Colon (tissue), 2 donors: ENCODE measurements around the gene SSTR5.
"Not testable (repeated sequence)": the region's sequence is repeated elsewhere in the genome, so short reads cannot be mapped to it uniquely, and the experiment has no call there.

ENCODE experiments used
- FAIRE-seq: peaks from 2 replicates; lab custom pipeline; 2012; peaks lifted over from hg19 to GRCh38; lab: Jason Lieb, UNC
- donor health status: control.
- donor health status: control.

Gene SSTR5

GRCh38 chr16:1092685-1093283 lies 20.2 kb downstream of the SSTR5 start:
- FAIRE-seq: not testable (repeated sequence)

DNA sequence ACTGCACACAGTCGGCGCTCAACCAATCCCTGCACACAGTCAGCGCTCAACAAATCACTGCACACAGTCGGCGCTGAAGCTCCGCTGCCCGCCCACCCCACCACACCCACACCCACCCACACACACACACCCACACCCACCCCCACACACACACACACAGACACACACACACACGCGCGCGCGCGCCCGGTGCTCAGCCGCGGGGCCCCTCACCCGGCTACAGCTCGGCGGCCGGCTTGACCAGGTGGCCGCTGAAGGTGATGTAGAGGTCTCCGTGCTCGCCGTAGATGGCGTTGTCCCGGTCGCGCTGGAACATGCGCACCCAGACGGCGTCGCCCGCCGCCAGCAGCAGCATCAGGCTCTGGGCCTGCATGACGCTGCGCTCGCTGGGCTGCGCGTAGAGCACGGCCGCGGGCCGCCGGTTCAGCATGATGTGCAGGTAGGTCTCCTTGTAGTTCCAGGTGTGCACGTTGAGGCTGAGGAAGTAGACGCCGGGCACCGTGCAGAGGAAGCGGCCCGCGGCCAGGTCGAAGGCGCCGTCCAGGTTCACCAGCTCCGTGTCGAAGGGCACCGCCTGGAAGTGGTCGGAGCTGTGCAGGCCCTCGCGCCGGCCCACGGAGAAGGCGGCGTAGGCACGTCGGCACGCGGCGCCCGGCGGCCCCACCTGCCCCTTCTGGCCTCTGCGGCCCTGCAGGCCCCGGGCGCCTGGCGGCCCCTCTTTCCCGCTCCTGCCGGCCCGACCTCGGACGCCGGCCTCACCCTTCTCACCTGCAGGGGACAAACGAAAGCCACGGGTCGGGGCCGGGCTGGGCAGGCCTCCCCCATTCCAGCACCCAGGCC lies 21.0 kb downstream of the SSTR5 start:
- FAIRE-seq: no peak

- no peak for FAIRE-seq
These were observed 21.6 kb downstream of the SSTR5 start for GRCh38 chr16:1094124-1094479.

- FAIRE-seq: no peak
These were observed 22.3 kb downstream of the SSTR5 start for GRCh38 chr16:1094601-1095449.

GRCh38 chr16:1095450-1096168 lies 23.1 kb downstream of the SSTR5 start:
- no peak for FAIRE-seq

- FAIRE-seq: no peak
These were observed 23.9 kb downstream of the SSTR5 start, which contains the start of gene C1QTNF8 for GRCh38 chr16:1096169-1097082. C1QTNF8 (minus strand) TSS chr16:1096244; CDS start chr16:1094922, 1,322 bp downstream.

GRCh38 chr16:1097156-1097555 lies 24.6 kb downstream of the SSTR5 start:
- FAIRE-seq: no peak

DNA sequence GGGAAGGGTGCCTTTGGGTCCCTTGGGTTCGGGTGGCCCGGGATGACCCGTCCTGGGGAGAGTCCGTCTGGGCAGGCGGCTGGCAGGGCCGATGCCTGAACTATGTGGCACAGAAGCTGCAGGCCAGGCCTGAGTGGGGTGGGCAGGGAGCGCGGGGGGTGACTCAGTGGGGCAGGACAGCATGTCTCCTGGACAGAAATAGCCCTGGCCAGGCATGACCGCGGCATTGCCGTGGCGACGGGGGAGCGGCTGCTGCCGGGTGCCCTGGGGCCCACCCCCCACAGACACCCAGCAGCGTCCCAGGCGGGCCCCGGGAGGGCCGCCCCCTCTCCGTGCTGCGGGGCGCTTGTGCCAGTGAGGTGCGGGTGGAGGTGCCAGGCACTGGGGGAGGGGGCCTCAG lies 25.3 kb downstream of the SSTR5 start:
- FAIRE-seq: no peak

GRCh38 chr16:1098266-1098991 lies 25.9 kb downstream of the SSTR5 start:
- no peak for FAIRE-seq

DNA sequence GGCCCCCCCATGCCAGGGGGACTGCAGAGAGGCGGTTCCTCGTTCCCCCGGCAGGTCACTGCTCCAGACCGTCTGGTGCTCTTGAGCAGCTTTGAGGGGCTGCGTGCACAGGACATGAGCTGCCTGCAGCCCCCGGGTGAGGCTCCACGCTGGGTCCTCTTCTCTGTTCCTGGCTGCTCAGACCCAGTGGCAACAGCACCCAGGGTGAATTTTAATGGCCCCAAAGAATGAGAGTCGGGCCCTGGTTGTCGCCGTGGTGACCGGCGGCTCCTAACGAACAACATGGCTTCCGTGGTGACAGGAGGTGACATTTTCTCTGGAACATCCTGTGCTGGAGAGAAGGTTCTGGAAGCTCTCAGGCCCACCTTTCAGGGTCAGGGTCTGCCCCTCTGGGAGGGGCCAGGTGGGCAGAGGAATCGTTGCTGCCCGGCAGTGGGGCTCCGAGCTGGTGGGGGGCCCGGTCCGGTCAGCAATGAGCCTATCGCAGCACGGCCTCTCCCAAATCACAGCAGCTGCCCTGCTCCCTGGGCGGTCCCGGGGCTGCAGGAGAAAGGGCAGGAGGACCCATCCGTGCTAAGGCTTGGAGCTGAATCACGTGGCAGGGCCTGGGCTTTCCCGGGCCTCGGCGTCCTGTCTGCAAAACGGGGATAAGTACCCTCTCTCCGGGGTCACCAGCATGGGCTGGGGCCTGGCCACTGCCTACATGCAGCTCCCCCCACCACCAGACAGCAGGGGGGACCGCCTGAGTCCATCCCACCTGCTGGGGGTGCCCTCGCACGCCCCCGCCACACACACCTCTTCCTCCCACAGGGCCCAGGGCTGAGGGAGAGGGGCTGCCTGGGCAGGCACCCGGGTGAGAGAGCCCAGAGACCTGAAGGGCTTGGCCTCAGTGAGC lies 26.9 kb downstream of the SSTR5 start:
- FAIRE-seq: no peak

DNA sequence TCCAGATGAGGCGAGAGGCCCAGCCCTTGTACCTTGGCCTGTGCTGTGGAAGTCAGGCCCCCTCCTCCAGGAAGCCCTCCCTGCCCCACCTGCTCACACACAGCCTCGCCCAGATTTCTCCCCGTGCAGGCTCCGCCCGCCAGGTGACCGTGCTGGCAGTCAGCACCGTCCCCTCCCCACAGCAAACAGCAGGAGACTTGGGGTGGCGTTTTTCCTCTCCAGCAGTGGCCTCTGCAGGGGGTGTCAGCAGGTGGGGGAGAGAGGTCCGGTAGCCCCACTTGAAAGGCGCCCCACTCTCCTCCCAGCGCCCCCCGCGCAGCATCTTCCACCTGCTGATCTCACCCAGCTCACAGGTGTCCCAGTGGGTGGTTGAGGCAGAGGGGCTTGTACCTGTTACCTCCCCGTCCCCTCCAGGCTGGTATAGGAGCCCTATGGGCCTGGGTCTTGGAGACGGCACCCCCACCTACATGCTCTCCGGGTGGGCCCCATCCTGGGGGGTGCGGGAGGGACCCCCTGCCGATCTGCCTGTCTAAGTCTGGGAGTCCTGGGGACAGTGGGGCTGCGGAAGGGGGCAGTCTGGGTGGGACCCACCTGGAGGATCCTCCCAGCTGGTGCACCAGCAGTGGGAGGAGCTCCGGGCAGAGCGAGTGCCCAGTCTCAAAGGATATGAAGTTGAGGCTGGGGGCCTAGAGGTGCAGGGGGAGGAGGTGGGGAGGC lies 27.7 kb downstream of the SSTR5 start:
- no peak for FAIRE-seq

DNA sequence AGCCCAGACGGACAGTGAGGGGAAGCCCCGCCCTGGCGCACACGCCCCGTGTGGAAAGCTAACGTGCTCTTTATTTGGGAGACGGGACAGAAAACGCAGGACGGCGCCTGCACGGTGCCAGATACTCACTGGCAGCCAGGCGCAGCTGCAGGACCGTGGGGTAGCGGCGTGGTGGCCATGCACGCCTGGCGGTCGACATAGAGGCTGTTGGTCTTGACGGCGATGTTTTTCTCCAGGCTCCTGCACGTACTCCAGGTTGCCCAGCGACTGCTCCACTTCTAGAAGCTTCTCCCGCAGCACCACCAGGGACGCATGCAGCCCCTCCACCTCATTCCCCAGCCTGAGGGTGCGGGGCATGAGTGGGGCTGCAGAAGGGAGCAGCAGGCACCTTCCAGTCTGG lies 28.6 kb downstream of the SSTR5 start:
- FAIRE-seq: no peak

DNA sequence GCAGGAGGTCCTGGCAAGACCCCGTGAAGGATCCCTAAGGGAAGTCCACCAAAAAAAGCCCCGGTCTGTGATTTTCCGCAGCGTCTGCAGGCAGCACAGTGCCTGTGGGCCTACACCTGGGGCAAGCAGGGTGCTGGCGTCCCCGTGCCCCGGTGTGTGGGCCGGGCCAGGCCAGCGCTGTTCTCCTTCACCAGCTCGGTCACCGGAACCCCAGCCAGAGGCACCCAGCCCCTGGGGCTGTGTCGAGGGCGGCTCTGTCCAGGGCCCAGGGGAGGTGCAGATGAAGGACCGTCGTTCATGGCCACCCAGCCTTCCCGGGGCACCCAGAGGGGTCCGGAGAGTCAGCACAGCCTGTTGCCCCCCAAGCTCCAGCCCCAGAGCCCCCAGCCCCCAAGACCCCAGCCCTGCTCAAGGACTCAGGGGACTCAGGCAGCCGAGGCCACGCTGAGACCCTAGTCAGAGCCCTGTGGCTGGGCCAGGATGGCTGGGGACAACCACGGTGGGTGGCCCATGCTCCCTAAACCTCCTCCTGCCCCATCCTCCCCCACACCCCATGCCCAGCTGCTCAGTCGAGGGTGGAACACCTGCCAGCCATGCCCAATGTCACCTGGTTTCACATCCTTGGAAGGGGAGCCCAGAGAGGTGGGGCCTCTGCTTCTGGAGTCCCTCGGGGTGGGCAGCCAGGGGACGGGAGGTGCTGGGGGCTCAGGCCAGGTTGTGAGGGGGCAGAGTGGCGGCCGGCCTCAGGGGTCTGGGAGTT lies 29.2 kb downstream of the SSTR5 start:
- no peak for FAIRE-seq

- no peak for FAIRE-seq
These were observed 29.8 kb downstream of the SSTR5 start for GRCh38 chr16:1102333-1102700.

- FAIRE-seq: no peak
These were observed 30.5 kb downstream of the SSTR5 start for GRCh38 chr16:1102921-1103635.

DNA sequence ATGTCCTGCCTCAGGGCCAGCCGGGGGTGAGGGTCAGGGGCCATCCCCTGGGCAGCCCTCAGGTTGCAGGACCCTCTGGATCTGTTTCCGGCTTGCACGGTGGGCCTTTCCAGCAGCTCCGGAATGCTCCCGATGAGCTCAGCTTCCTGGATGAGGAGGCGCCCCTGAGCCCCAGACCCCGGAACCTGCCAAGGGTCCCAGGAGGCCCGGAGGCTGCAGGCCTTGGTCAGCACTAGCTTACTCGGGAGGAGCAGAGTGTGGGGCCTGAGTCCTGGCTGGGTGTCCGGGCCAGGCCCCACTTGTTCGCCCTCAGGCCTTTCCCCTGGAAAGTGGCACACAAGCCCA lies 31.1 kb downstream of the SSTR5 start:
- no peak for FAIRE-seq

GRCh38 chr16:1105888-1106620 lies 33.5 kb downstream of the SSTR5 start:
- FAIRE-seq: no peak
